IMR-90 (cell line): ENCODE results near the gene ZSCAN16.

ENCODE experiments used
- CEBPB ChIP-seq: IDR thresholded peaks from 2 replicates; pipeline ENCODE4 v1.6.1; 2012; ENCODE audit warnings: low read depth, low read length, improper control_type of control experiment
- FOS ChIP-seq: fragments of 150-350 bp; IDR thresholded peaks from 2 replicates; pipeline ENCODE4 v1.6.1; 2016; ENCODE audit warnings: low read depth, low read length
- MAFK ChIP-seq: IDR thresholded peaks from 2 replicates; pipeline ENCODE4 v1.6.1; 2012; ENCODE audit warnings: low read depth, low read length, improper control_type of control experiment
- NFE2L2 ChIP-seq: fragments of 150-350 bp; IDR thresholded peaks from 2 replicates; pipeline ENCODE4 v1.6.1; 2016; ENCODE audit warnings: low read depth, mild to moderate bottlenecking, low read length
- POLR2A ChIP-seq: IDR thresholded peaks from 2 replicates; pipeline ENCODE4 v1.6.1; 2012; ENCODE audit warnings: mild to moderate bottlenecking, low read depth, low read length
- SMC3 ChIP-seq: fragments of 150-350 bp; IDR thresholded peaks from 2 replicates; pipeline ENCODE4 v1.6.1; 2016; ENCODE audit warnings: low read depth, mild to moderate bottlenecking, antibody characterized with exemption, low read length, moderate library complexity
- TF ChIP-seq, protein P1 (sequence below): conservative IDR thresholded peaks from 2 replicates; pipeline ENCODE4 v1.5.1; 2012; ENCODE audit warnings: mild to moderate bottlenecking, low read depth, low read length, improper control_type of control experiment
- TF ChIP-seq, protein P2 (sequence below): fragments of 150-350 bp; IDR thresholded peaks from 2 replicates; pipeline ENCODE4 v1.6.1; 2017; ENCODE audit warnings: mild to moderate bottlenecking, antibody characterized with exemption, low read length, low read depth

DNA sequence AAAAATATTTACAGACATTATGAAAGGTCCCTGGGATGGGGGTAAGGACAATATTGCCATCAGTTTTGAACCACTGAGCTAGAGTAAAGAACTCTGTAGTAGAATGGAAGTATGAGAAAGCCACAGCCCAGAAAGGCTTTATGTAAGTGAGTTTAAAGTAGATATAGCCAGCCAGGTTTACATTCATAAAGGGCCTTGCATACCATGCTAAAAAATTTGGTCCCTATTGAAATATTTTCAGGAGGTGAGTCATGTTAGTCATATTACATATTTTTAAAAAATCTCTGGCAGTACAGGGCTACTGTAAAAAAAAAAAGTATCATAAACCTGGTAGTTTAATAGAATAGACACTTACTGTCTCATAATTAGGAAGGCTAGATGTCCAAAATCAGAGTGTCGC lies 20.8 kb downstream of the ZSCAN16 start:
- TF ChIP-seq, protein P1, sequence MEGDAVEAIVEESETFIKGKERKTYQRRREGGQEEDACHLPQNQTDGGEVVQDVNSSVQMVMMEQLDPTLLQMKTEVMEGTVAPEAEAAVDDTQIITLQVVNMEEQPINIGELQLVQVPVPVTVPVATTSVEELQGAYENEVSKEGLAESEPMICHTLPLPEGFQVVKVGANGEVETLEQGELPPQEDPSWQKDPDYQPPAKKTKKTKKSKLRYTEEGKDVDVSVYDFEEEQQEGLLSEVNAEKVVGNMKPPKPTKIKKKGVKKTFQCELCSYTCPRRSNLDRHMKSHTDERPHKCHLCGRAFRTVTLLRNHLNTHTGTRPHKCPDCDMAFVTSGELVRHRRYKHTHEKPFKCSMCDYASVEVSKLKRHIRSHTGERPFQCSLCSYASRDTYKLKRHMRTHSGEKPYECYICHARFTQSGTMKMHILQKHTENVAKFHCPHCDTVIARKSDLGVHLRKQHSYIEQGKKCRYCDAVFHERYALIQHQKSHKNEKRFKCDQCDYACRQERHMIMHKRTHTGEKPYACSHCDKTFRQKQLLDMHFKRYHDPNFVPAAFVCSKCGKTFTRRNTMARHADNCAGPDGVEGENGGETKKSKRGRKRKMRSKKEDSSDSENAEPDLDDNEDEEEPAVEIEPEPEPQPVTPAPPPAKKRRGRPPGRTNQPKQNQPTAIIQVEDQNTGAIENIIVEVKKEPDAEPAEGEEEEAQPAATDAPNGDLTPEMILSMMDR = no peak
- TF ChIP-seq POLR2A (no peak), SMC3 (no peak), NFE2L2 (no peak), MAFK (no peak), CEBPB (no peak), FOS (no peak)
- TF ChIP-seq, protein P2, sequence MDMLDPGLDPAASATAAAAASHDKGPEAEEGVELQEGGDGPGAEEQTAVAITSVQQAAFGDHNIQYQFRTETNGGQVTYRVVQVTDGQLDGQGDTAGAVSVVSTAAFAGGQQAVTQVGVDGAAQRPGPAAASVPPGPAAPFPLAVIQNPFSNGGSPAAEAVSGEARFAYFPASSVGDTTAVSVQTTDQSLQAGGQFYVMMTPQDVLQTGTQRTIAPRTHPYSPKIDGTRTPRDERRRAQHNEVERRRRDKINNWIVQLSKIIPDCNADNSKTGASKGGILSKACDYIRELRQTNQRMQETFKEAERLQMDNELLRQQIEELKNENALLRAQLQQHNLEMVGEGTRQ = no peak
